Cardiac fibroblast (primary cell): ENCODE data around the gene IFI30.

Experiments used
- DNase-seq, 2 donors: peaks; one replicate each; pipeline versions ENCODE4 v3.0.0 to v3.0.0-alpha.2; 2010; ENCODE audit warnings: low read depth in 2 of 2
- H3K4me3 ChIP-seq, 2 donors: replicated peaks in 1 of 2; 1 replicate in 1 of 2; 2 replicates in 1 of 2; pipeline ENCODE4 v1.5.1; 2011; ENCODE audit warnings: low read depth in 2 of 2, low read length in 2 of 2, mild to moderate bottlenecking in 2 of 2, moderate library complexity in 1 of 2
- CTCF ChIP-seq: IDR thresholded peaks from one replicate; pipeline ENCODE4 v1.5.1; 2011; ENCODE audit warnings: low read depth, mild to moderate bottlenecking, low read length, inconsistent platforms

Gene IFI30

GRCh38 chr19:18179957-18180356, 6.3 kb downstream of the IFI30 start:
- TF ChIP-seq CTCF, result no peak
- DNase-seq, result no peak
- H3K4me3 ChIP-seq, result no peak overlapping the region

- H3K4me3 ChIP-seq, result no peak overlapping the region
- DNase-seq, result no peak
- no peak for TF ChIP-seq CTCF
These were observed 9.9 kb downstream of the IFI30 start for GRCh38 chr19:18183529-18183928.

- DNase-seq, result no peak
- no peak overlapping the region for H3K4me3 ChIP-seq
- no peak for TF ChIP-seq CTCF
These were observed 11.9 kb downstream of the IFI30 start for GRCh38 chr19:18185538-18185937.

- DNase-seq, result no peak
- TF ChIP-seq CTCF, result no peak
- no peak overlapping the region for H3K4me3 ChIP-seq
These were observed 16.7 kb downstream of the IFI30 start for GRCh38 chr19:18190278-18190677.

- H3K4me3 ChIP-seq, result peak overlapping the region in 1 of 2 donors; percentile 47
- DNase-seq, result no peak
- TF ChIP-seq CTCF, result no peak
These were observed 18.0 kb downstream of the IFI30 start for GRCh38 chr19:18191640-18192062.

GRCh38 chr19:18192673-18193387, 19.2 kb downstream of the IFI30 start, which contains the start of gene MPV17L2:
Gene MPV17L2 (plus strand): TSS chr19:18193218. CDS start chr19:18193282, 64 bp downstream.
- DNase-seq, result peak; percentile 100
- no peak for TF ChIP-seq CTCF
- peak within 1 kb of the TSS; percentile 83 to 93 for H3K4me3 ChIP-seq
